OCI-LY3 (cell line): ENCODE results near the gene AXIN1.

Experiments used
- H2AFZ ChIP-seq: fragments of 200-600, 300-600 bp; shearing (Covaris generic); 2 replicates; pipeline ENCODE4 v1.6.0; 2014; ENCODE audit warnings: antibody characterized with exemption, low read depth, low read length
- H3K27ac ChIP-seq: fragments of 200-600, 300-600 bp; sonication (generic); 2 replicates; pipeline ENCODE4 v1.5.1; 2014; ENCODE audit warnings: mild to moderate bottlenecking, low read length, moderate library complexity, mixed read lengths
- H3K27me3 ChIP-seq: fragments of 200-600, 300-600 bp; sonication (generic); 2 replicates; pipeline ENCODE4 v1.6.1; 2014; ENCODE audit warnings: low read depth, low read length, mixed read lengths
- H3K36me3 ChIP-seq: fragments of 200-600, 300-600 bp; sonication (generic); replicated peaks from 2 replicates; pipeline ENCODE3; 2014; ENCODE audit warnings: low read depth, low read length, mixed read lengths
- H3K4me1 ChIP-seq: fragments of 300-600, 200-600 bp; sonication (generic); 2 replicates; pipeline ENCODE4 v1.6.1; 2014; ENCODE audit warnings: low read length, mixed read lengths
- H3K4me2 ChIP-seq: fragments of 200-600, 300-600 bp; sonication (generic); 2 replicates; pipeline ENCODE4 v1.6.1; 2014; ENCODE audit warnings: low read length, mixed read lengths
- H3K4me3 ChIP-seq: fragments of 300-600, 200-600 bp; sonication (generic); 2 replicates; pipeline ENCODE4 v1.5.1; 2014; ENCODE audit warnings: antibody characterized with exemption, mild to moderate bottlenecking, low read length, moderate library complexity
- H3K79me2 ChIP-seq: fragments of 300-600, 200-600 bp; shearing (Covaris generic); 2 replicates; pipeline ENCODE4 v1.6.1; 2014; ENCODE audit warnings: mild to moderate bottlenecking, low read length, mixed read lengths
- H3K9ac ChIP-seq: fragments of 300-600, 200-600 bp; shearing (Covaris generic); 2 replicates; pipeline ENCODE4 v1.6.0; 2014; ENCODE audit warnings: mild to moderate bottlenecking, low read length, moderate library complexity
- H3K9me3 ChIP-seq: fragments of 200-600, 300-600 bp; shearing (Covaris generic); 2 replicates; pipeline ENCODE4 v1.6.1; 2014; ENCODE audit warnings: low read length, mixed read lengths; ENCODE audit not compliant: insufficient read depth
- H4K20me1 ChIP-seq: fragments of 200-600, 300-600 bp; sonication (generic); 2 replicates; pipeline ENCODE4 v1.6.1; 2016; ENCODE audit warnings: low read length, mixed read lengths; ENCODE audit not compliant: insufficient read depth
- CTCF ChIP-seq: fragments of 200-600, 300-600 bp; sonication (generic); IDR thresholded peaks from 2 replicates; pipeline ENCODE4 v1.5.1; 2014; ENCODE audit warnings: antibody characterized with exemption, low read length, low read depth
- EZH2phosphoT487 ChIP-seq: fragments of 200-600 bp; shearing (Covaris generic); IDR thresholded peaks from 2 replicates; pipeline ENCODE4 v1.6.1; 2018; ENCODE audit warnings: antibody characterized with exemption, mixed run types, low read depth

AXIN1 gene

GRCh38 chr16:374616-374926 is 22.0 kb upstream of the AXIN1 start:
- peaks cover 4% of the 10 kb centered on the region; the same call in 1 of the 2 replicates for H3K79me2 ChIP-seq
- H3K4me3 ChIP-seq = no peak overlapping the region
- no peak overlapping the region for H3K27ac ChIP-seq
- H3K4me2 ChIP-seq = no peak overlapping the region
- H4K20me1 ChIP-seq = no peaks in the 10 kb centered on the region; the same call in 1 of the 2 replicates
- H3K36me3 ChIP-seq = no peaks in the 10 kb centered on the region
- H3K9ac ChIP-seq = no peak overlapping the region
- no peaks in the 10 kb centered on the region for H3K9me3 ChIP-seq
- no peak overlapping the region for H2AFZ ChIP-seq
- H3K4me1 ChIP-seq = peaks cover 10% of the 10 kb centered on the region
- H3K27me3 ChIP-seq = no peaks in the 10 kb centered on the region
- TF ChIP-seq EZH2phosphoT487 (no peak), CTCF (no peak)

- H3K79me2 ChIP-seq = peaks cover 6% of the 10 kb centered on the region; the same call in 1 of the 2 replicates
- no peak overlapping the region for H2AFZ ChIP-seq
- H3K9me3 ChIP-seq = no peaks in the 10 kb centered on the region
- no peaks in the 10 kb centered on the region; the same call in 1 of the 2 replicates for H4K20me1 ChIP-seq
- H3K27me3 ChIP-seq = no peaks in the 10 kb centered on the region
- H3K27ac ChIP-seq = no peak overlapping the region
- no peak overlapping the region for H3K9ac ChIP-seq
- H3K36me3 ChIP-seq = no peaks in the 10 kb centered on the region
- no peak overlapping the region for H3K4me2 ChIP-seq
- H3K4me1 ChIP-seq = peaks cover 13% of the 10 kb centered on the region
- no peak overlapping the region for H3K4me3 ChIP-seq
- TF ChIP-seq EZH2phosphoT487 (no peak), CTCF (no peak)
Observed at GRCh38 chr16:373848-374615, 21.5 kb upstream of the AXIN1 start.

- Histone ChIP-seq H3K27ac (no peak overlapping the region), H3K79me2 (peaks cover 6% of the 10 kb centered on the region; the same call in 1 of the 2 replicates), H4K20me1 (no peaks in the 10 kb centered on the region; the same call in 1 of the 2 replicates), H3K9me3 (no peaks in the 10 kb centered on the region), H2AFZ (no peak overlapping the region), H3K4me2 (no peak overlapping the region), H3K27me3 (no peaks in the 10 kb centered on the region), H3K36me3 (peaks cover 2% of the 10 kb centered on the region), H3K4me1 (peaks cover 13% of the 10 kb centered on the region), H3K9ac (no peak overlapping the region), H3K4me3 (no peak overlapping the region)
- no peak for TF ChIP-seq CTCF
- TF ChIP-seq EZH2phosphoT487 = no peak
Observed at GRCh38 chr16:373020-373598, 20.6 kb upstream of the AXIN1 start.

- Histone ChIP-seq H3K27ac (no peak overlapping the region), H3K27me3 (no peaks in the 10 kb centered on the region), H3K4me1 (peaks cover 13% of the 10 kb centered on the region), H4K20me1 (no peaks in the 10 kb centered on the region; the same call in 1 of the 2 replicates), H2AFZ (no peak overlapping the region), H3K4me3 (no peak overlapping the region), H3K79me2 (peaks cover 6% of the 10 kb centered on the region; the same call in 1 of the 2 replicates), H3K4me2 (no peak overlapping the region), H3K36me3 (peaks cover 8% of the 10 kb centered on the region), H3K9ac (no peak overlapping the region), H3K9me3 (no peaks in the 10 kb centered on the region)
- no peak for TF ChIP-seq EZH2phosphoT487
- TF ChIP-seq CTCF = no peak
Observed at GRCh38 chr16:372302-372983, 19.9 kb upstream of the AXIN1 start.
